HK-2 (cell line): ENCODE results near the gene MAP1LC3A.

Experiments used
- DNase-seq: peaks from one replicate; pipeline ENCODE4 v3.0.0-alpha.2; 2018; ENCODE audit not compliant: unreplicated experiment

MAP1LC3A gene

GRCh38 chr20:34549291-34549928 is 9.1 kb upstream of the MAP1LC3A start:
- no peak for DNase-seq

DNA sequence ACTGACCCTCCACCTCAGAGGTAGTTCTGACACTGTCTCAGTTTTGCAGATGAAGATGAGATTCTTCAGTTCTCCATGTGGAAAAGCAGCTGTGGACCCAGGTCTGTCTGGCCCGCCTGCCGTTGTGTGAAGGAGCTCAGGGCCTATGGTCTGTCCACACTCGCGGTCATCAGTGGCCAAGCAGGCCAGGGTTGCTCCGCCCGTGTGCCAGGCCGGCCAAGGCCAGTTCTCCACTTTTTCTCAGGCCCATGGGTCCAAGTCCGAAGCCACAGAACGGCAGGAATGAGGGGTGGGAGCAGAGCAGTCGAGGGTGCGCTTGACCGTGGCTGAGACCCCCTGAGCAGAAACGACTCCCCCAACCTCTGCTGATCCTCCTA is 8.6 kb upstream of the MAP1LC3A start:
- DNase-seq: no peak

DNA sequence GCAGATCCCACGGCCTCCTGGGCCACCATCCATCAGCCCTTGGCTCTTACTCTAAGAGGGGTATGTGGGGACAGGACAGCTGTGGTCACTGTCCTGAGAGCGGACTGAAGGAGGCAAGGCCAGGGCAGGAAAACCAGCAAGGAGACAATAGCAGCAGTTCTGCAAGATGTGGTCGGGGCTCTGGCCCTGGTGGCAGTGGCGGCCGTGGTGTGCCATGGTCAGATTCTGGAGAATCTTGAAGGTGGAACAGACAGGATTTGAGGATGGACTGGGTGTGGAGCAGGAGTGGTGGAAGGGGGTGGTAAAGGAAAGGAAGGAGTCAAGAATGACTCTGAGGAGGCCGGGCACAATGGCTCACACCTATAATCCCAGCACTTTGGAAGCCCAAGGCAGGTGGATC is 5.9 kb upstream of the MAP1LC3A start:
- DNase-seq: no peak

DNA sequence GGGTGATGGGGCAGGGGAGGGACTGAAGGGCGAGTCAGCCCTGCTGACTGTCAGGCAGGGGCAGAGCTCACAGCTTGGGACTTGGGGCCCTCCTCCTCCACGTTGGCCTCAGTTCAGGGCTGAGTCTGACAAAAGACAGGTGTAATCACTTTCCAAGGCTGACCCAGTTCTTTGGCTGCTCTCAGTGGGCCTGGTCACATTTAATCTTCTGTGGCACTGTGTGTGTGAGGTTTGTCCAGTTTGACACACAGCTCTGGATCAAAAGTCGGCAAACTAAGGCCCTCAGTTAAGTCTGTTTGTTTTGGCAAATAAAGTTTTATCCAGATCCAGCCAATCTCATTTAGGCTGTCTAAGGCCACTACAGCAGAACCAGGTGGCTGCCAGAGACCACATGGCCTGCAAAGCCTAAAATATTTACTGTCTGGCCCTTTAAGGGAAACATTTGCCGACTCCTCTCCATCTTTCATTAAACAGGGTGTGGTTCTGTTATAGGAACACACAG is 5.1 kb upstream of the MAP1LC3A start:
- no peak for DNase-seq

DNA sequence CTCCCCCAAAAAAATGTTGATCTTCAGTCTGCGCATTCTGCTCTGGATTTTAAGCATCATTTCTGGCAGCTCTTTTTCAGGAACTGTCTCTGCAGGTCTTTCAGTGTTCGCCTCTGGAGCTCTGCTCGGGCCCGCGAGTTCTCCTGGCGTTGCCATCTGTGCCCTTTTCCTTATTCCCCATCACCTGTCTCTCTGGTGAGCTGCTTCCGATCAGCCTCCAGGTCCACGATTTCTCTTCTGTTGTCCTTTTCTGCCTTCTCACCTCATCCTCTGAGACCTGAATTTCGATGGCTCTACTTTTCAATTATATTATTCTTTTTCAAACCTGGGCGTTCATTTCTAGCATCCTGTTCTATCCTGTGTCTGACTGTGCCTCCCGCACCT is 590 bp upstream of the MAP1LC3A start:
- DNase-seq: no peak

- DNase-seq: no peak
These were observed 1.0 kb downstream of the MAP1LC3A start for GRCh38 chr20:34559311-34560140.

GRCh38 chr20:34560141-34560523 is 1.6 kb downstream of the MAP1LC3A start:
- no peak for DNase-seq

DNA sequence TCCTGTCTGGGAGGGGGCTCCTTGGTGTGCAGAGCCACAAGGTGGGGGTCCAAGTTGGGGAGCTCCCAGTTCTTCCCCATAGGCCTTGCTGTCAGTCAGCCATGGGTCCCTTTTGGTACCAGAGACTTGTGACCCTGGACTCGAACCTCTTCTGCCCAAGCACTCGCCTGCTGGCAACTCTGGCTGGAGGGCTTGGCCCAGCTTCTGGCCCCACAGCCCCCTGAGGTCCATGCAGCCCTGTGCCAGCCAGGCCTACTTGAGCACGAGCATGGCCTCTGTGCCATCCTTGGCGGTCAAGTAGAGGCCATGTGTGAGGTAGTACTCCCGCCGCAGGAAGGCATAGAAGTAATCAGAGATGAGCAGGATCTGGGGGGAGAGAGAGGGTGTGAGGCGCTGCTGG is 2.1 kb downstream of the MAP1LC3A start:
- no peak for DNase-seq

GRCh38 chr20:34561661-34562060 is 3.1 kb downstream of the MAP1LC3A start:
- no peak for DNase-seq

DNA sequence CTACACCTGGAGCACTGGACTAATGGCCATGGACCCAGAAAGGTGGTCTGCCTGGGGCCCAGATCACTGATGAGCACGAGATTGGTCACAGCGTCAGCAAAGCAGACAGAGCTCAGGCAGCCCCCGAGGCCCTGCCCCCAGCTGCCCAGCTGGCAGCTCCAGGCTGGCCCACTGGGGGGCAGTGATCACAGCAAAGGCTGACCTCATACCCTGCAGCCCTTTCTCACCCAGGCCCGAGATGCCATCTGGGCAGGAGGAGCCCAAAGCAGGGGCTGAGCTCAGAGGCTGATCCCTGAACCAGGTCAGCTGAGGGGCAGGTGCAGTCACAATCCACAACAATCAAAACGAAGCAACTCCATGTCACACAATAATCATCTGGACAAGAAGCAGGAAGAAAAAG is 4.1 kb downstream of the MAP1LC3A start:
- DNase-seq: no peak

DNA sequence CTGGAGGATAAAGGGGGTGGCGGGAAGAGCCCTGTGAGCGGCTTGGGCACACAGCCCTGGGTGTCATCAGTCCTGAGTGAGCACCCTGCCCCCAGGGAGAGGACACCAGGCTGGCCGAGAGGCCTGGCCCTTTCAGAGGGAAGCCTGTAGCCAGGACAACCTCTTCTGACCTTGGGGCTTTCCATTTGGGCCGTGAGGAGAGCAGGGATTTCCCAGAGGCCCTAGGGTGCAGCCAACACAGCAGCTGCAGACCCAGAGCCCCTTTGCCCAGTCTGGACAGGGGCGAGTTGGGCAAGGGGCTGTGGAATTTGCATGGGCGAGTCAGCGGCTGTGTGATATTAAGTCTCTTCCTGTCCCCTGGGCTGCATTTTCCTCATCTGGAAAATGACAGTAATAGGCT is 6.3 kb downstream of the MAP1LC3A start:
- DNase-seq: no peak

- DNase-seq: no peak
These were observed 8.7 kb downstream of the MAP1LC3A start for GRCh38 chr20:34566978-34567891.

DNA sequence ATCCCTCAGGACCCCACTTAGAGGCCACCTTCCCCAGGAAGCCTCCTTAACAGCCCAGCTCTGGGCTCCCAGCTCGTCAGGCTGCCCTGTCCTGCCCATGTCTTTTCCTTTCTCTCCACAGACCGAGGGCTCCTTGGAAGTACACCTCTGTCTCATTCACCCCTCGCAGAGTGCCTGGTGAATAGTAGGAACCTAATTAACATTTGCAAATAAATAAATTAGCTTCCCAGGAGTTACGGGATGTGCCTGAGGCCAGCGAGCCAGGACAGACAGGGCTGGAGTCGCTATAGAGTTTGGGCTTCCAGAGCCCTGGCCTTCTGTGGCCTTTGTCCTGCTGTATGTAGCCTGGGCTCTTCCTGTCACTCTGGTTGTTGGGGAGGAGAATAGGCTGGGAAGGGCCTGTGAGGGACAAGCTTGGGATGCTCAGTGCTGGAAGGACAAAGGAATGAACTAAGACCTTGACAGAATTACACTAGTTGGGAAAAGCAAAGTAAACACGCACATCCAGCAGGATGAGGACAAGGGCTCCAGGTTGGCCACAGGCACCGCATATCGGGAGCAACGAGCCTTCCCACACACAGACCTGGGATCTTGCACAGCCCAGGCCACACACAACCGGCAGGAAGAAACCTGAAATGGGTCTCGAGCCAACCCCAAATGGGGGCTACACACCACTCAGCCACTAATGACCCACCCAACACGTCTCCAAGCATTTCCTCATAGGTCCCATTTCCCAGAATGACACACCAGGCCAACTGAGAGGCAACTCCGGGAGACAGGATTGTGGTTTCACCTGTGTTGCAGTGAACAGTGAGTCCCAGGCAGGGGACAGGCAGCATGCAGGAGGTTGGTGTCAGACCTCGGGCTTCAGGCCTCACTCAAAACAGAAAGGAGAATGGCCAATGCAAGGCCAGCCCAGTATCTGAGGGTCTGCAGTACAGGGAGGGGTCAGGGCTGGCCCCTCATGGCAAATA is 9.7 kb downstream of the MAP1LC3A start:
- no peak for DNase-seq

DNA sequence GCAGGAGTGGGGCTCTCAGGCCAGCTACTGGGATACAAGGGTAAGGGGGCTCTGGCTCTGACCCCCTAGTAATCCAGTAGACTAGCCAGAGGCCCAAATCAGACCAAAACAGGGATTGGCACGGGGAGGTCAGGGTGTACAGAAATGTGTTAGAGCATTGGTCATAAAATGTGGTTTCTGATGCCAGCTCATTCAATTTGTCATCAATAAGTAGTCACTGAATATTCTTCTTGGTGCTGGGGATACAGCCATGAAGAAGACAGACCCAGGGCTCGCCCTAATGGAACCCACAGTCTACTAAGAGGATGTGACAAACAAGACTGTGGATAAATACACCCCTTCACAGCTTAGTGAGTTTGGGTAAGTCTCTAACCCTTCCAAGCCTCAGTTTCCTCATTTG is 11.1 kb downstream of the MAP1LC3A start:
- no peak for DNase-seq

GRCh38 chr20:34570859-34571306 is 12.4 kb downstream of the MAP1LC3A start:
- peak; percentile 61 for DNase-seq

DNA sequence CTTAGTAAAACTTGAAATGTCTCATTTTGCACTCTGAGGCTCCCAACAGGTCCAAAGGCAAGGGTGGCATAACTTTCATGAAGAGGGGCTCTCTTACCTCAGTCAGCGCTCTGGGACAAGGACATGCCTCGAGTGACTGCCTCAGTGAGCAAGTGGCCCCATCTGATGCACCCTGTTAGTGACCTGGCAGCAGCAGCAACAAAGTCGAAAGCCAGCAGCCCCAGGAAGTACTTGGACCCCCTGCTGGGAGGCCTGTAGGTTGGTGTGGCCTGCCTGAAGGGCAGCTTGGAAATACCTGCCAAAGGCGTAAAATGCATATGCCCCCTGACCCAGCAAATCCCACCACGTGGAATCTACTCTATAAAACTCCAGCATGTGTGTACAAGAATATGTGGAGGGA is 13.2 kb downstream of the MAP1LC3A start:
- DNase-seq: no peak

GRCh38 chr20:34573541-34574300 is 15.2 kb downstream of the MAP1LC3A start:
- DNase-seq: no peak

DNA sequence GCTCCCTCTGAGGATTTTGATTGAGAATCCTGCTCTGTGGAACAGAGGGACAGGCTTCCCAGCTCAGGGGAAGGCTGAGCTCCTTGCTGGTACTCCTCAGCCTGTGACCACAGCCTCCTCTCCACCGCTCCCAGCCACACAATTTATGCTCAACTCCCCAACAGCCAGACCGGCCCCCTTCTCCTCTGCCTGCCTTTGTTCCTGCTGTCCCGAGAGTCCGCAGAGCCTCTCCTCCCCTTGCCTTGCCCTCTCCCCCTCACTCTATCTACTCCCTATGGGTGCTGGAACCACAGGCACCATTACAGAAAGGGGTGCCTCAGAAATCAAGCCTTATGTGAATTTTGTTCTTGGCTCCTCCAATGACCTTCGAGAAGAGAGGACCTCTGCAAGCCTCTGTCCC is 15.9 kb downstream of the MAP1LC3A start:
- DNase-seq: no peak

DNA sequence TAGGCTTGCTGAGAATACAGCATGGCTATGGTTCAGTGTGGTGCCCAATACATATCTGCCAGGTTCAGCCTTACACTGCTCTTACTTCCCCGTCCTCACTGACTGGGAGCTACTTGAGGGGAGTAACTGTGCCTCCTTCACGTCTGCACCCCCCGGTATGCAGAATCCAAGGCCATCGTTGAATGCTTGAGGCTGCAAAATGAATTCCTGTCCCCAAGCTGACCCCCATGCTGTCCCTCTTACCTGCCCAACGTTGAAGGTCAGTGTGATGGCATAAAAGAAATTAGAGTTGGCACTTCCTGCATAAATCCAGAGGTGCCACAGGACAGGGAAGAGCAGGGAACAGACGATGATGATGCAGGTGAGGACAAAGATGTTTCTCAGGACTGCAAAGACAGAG is 16.3 kb downstream of the MAP1LC3A start:
- DNase-seq: no peak

DNA sequence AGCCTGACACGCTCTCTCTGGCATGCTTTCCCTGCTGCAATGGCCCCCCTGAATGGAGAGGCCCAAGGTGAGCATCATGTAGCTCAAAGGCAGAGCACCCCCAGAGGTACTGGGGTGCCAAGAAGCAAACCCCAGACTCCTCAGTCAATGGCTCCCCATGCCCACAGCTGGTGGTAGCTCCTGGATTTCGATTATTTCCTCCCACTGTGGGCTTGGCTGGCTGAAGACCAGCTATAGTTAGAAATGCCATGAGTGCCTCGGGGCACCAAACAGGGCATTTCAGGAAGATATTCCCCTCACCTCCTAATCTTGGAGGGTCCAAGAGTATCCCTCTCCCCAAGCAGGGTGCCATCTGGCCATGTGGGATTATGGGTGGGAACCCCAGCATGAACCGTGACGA is 16.8 kb downstream of the MAP1LC3A start:
- no peak for DNase-seq
